Stimulated activated CD8-positive, alpha-beta memory T cell treated with anti-CD3 and anti-CD28 coated beads, Interleukin-7, amount 100 ng/mL, for 24 hours (primary cell): ENCODE data around the gene CFB.
"Not testable (repeated sequence)": the region's sequence is repeated elsewhere in the genome, so short reads cannot be mapped to it uniquely, and the experiment has no call there.

ENCODE experiments used
- DNase-seq: peaks from one replicate; pipeline ENCODE4 v3.0.0-alpha.2; 2020; ENCODE audit warnings: low read depth

CFB gene

DNA sequence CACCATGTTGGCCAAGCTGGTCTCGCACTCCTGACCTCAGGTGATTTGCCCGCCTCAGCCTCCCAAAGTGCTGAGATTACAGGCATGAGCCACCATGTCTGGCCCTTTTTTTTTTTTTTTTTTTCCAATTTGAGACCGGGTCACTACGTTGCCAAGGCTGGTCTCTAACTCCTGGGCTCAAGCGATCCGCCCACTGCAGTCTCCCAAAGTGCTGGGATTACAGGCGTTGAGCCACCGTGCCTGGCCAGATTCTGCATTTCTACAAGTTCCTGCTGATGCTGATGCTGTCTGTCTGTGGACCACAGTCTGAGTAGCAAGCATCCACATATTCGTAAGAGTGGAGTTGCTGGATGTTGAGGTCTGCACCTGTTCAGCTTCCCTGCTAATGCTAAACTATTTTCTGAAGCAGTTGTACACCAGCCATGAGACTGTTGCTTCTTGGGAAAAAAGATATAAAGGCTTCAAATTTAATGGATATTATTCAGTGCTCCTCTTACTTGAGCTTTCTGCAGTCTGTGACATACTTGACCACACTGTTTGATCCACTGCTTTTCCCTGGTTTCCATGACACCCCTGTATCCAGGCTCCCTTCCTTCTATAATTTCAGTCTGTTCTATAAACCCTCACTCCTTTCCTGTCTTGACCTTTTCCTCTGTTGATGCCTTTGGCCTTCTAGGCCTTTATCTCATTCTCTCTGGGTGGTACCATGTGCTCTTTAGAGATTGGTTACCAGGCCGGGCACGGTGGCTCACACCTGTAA, 33.9 kb upstream of the CFB start:
- DNase-seq, result no peak

DNA sequence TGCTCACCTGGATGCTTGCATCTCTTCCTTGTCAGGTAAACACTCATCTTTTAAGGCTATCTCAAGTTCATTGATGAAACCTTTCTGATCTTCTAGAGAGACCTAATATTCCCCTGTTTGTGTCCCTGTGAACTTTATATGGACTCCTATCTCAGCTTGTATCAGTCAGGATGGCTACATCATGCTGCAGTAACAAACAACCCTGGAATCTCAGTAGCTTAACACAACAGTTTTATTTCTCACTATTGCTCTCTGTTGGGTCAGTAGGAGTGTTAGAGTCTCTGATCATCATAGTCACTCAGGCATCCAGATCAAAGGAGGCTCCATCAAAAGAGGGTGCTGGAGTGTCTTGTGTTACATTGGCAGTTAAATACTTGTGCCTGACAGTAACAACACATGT, 30.5 kb upstream of the CFB start:
- DNase-seq, result no peak

DNA sequence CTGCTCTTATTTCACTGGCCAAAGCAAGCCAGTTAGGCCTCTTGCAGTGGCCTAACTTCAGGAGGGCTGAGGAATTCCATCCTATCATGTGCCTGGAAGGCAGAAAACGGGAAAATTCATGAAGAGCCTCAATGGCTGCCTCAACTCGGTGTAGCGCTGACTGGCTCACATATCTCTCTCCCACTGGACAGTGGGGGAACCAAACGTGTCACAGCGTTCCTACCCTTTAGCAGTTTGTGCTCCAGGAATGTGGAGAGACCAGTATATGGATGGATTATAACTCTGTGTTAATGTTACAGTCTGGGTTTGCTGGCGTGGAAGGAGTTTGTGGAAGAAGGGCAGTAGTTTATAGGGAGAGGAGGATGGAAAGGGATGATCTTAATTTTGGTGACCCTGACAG, 30.1 kb upstream of the CFB start:
- DNase-seq, result no peak

DNA sequence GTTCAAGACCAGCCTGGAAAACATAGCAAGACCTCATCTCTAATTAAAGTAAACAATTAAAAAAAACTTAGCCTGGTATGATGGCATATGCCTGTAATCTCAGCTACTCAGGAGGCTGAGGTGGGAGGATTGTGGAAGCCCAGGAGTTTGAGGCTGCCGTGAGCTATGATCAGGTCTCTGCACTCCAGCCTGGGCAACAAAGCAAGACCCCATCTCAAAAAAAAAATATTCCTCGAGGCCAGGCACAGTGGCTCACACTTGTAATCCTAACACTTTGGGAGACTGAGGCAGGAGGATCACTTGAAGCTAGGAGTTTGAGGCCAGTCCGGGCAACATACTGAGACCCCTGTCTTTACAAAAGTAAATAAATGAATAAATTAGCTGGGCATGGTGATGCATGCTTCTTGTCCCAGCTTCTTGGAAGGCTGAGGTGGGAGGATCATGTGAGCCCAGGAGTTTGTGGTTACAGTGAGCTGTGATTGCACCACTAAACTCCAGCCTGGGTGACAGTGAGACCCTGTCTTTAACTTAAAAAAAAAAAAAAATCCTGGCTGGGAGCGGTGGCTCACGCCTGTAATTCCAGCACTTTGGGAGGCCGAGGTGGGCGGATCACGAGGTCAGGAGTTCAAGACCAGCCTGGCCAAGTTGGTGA, 27.7 kb upstream of the CFB start:
- DNase-seq, result no peak

DNA sequence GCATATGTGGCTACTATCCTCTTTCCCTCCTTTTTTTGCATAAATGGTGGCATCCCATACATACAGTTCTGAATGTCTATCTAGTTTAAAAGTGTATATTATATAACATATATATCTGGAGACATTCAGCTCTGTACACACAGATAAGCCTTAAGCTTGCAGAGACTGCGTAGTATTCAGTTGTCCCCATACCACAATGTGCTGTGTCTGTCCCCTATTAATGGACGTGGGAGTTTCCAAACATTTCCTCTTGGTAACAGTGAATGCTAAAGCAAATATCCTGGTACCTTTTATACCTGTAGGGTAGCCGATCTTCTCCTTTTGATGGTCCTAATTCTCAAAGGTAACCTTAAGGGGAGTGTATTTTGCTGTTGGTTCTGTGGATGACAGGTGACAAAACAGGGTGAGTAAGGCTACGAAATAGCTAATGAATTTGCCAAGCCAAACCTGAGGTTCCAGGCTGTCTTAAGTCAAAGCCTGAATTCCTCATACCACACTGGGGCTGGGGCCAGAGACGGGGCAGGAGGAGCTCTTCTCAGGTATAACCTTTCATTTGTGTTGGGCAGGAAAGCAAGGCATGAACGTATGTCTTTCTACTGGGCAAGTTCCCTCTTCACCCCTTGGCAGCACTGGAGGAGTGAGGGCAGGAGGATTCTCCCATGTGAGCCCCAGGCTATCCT, 26.1 kb upstream of the CFB start:
- DNase-seq, result no peak

DNA sequence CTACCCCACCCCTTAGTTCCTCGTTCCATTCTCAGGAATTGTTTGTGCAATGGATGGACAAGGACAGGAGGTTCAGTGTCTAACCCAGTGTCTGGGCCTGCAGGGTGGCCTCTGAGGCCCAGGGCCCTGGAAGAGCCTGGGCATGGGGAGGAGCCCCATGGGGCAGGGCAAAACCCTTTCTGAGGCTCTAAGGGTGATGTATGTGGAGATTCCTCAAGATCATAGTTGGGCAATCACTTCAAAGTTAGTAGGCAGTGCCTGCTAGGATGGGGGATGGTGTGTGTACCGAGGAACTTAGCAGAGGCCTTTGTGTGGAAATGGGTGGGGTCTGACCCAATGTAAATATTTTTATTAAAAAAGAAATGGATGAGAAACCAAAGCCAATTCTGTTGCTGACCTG, 25.1 kb upstream of the CFB start:
- DNase-seq, result no peak

DNA sequence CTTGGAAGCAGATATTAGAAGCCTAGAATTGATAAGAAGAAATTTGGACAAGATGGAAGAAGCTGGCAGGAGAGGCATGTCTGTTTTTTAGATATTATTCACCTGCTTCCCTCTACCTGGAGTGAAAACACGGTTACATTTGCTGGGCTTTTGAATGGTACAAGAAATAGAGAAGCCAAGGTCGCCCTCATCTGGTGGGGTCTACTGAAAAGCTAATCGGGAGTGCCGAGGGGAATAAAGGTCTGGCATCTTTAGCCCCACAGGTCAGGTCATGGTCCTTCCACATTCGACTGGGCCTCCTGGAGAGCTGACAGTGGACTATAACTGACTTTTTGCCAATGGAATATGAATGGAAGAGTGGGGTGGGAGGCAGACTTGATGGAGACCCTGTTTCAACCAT, 23.0 kb upstream of the CFB start:
- DNase-seq, result no peak

DNA sequence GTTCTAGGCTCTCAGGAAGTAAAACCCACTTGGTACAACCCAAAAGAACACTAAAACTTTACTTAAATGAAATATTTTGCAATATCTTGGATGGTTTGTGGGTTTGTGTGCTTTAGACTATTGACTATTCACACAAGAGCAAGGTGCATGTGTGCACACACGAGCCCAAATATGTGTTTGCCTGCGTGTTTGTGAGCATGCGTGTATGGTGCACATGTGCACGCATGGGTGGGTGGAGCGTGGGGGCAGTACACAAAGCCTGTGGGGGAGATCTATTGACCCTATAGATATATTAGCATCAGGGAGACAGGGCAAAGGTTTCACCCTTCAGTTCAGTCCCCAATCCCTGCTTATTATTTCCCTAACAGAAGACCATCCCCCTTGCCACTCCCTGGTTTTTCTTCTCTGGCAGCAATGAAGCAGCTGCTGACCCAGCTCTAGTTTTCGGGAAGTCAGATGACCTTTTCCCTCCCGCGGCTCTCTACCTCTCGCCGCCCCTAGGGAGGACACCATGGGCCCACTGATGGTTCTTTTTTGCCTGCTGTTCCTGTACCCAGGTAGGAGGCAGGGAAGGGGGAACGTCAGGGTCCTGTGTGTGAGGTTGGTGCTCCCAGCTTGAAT, 18.5 kb upstream of the CFB start, which contains the start of gene C2:
TSS of gene C2 (plus strand) at position 476 of the 621 bp plus-strand sequence. CDS start at position 512, 36 bp downstream.
- no peak for DNase-seq

DNA sequence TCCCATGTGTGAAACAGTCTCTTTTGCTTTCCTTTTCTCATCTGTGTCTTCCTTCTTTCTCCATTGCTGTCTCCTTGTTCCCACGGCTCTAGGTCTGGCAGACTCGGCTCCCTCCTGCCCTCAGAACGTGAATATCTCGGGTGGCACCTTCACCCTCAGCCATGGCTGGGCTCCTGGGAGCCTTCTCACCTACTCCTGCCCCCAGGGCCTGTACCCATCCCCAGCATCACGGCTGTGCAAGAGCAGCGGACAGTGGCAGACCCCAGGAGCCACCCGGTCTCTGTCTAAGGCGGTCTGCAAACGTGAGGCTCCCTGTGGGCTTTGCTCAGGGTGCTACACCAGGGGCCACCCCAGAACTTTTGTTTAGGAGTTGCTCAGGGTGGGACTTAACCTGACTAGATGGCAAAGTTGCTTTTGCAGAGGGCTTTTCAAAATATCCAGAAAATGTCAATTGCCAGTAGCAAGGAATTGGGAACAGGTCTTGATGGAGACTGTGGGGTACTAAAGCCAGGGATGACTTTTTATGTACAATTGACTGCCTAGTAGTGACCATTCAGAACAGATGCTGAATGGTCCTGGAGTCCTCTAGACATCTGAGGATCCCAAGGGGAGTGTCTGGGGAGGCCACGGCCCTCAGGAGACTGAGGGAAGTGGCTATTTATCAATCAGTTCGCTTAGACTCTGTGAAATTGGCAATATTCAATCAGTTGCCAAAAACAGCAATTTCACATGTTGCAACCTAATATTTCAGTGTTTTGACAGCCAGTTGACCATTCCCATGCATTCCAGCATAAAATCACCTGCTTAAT, 17.8 kb upstream of the CFB start:
- DNase-seq, result no peak

DNA sequence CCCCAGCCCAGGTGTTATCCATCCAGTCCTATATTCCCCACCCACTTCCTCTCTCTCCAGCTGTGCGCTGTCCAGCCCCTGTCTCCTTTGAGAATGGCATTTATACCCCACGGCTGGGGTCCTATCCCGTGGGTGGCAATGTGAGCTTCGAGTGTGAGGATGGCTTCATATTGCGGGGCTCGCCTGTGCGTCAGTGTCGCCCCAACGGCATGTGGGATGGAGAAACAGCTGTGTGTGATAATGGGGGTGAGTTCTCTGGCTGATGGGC, 17.3 kb upstream of the CFB start:
- DNase-seq, result no peak

DNA sequence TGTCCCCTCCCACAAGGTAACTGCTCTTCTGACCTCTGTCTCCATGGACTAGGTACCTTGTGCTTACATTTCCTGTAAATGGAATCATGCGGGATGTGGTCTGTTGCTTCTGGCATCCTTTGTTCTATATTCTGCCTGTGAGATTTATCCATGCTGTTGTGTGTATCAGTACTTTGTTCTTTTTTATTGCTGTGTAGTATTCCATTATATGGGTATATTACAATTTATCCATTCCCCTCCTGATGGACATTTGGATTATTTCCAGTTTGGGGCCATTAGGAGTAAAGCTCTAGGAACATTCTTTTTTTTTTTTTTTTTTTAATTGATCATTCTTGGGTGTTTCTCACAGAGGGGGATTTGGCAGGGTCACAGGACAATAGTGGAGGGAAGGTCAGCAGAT, 14.9 kb upstream of the CFB start:
- DNase-seq, result no peak

DNA sequence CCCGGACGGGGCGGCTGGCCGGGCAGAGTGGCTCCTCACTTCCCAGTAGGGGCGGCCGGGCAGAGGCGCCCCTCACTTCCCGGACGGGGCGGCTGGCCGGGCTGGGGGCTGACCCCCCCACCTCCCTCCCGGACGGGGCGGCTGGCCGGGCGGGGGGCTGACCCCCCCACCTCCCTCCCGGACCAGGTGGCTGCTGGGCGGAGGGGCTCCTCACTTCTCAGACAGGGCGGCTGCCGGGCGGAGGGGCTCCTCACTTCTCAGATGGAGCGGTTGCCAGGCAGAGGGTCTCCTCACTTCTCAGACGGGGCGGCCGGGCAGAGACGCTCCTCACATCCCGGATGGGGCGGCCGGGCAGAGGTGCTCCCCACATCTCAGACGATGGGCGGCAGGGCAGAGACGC, 13.8 kb upstream of the CFB start:
- DNase-seq, result not testable (repeated sequence)

DNA sequence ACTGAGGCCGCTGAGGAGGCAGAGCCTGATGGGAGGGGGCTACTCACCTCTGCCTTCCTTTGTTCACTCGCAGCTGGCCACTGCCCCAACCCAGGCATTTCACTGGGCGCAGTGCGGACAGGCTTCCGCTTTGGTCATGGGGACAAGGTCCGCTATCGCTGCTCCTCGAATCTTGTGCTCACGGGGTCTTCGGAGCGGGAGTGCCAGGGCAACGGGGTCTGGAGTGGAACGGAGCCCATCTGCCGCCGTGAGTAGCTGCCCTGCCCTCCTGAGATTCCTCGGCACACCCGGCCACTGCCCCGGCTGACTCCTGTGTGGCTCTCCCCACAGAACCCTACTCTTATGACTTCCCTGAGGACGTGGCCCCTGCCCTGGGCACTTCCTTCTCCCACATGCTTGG, 12.4 kb upstream of the CFB start:
- DNase-seq, result no peak

DNA sequence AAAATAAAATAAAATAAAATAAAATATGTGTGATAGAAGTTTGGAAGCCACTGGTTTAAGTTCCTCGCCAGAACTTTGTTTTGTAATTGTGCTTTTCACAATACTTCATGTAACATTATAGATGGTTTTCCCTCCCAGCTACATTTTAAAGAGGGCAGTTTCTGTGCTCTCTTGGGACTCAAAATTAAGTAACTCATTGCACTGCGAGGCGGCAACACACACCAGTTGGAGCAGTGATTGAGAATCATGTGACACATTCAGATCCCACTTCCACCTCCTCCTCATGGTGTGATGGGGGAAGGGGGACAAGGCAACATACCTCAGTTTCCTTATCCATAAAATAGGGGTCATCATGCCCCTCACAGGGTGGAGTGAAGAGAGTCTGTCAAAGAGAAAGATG, 10.9 kb upstream of the CFB start:
- no peak for DNase-seq

DNA sequence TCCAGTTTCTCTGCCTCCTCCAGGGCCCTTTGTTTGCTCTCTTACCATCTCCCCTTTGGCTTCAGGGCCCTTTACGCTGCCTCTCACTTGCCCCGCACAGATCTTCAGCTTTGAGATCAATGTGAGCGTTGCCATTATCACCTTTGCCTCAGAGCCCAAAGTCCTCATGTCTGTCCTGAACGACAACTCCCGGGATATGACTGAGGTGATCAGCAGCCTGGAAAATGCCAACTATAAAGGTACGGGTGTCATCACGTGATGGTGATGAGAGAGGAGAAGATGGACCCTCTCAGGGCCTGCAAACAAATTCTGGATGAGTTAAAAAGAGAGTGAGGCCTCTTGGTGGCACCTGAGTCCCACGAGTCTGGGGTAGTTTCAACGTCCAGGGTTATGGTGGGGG, 10.1 kb upstream of the CFB start:
- DNase-seq, result no peak

DNA sequence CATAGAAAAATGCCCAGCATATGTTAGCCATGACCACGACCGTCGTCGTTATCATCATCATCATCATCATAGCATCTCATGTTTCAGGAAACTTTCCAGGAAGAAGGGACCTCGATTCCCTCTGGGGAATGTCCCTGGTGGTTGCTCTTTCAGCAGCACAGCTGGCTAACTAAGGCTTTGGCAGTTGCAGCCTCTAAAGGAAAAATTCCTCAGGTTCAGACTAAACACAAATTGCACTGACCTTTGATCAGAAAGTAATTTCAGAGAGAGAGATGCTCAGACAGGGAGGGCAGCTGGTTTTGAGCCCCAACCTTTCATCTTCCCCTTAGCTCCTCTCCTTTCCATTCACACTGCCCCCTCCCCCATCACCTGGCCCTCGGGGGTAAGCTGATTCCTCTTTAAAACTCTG, 5.6 kb upstream of the CFB start:
- no peak for DNase-seq

DNA sequence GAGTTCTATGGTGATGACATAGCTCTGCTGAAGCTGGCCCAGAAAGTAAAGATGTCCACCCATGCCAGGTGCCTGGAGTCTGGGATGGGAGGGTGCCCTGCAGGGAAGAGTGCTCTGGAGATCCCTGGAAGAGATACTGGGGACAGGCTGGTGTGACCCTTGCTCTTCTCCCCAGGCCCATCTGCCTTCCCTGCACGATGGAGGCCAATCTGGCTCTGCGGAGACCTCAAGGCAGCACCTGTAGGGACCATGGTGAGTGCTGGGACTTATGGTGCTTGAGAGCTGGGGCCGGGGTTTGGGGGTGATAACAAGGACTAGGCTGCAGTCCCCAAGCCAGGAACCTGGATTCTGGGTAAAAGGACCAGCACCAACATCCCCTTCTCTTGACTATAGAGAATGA, 2.2 kb upstream of the CFB start:
- DNase-seq, result no peak

DNA sequence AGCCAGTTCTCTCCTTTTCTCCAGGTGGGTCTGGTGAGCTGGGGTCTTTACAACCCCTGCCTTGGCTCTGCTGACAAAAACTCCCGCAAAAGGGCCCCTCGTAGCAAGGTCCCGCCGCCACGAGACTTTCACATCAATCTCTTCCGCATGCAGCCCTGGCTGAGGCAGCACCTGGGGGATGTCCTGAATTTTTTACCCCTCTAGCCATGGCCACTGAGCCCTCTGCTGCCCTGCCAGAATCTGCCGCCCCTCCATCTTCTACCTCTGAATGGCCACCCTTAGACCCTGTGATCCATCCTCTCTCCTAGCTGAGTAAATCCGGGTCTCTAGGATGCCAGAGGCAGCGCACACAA, 765 bp upstream of the CFB start:
- no peak for DNase-seq

DNA sequence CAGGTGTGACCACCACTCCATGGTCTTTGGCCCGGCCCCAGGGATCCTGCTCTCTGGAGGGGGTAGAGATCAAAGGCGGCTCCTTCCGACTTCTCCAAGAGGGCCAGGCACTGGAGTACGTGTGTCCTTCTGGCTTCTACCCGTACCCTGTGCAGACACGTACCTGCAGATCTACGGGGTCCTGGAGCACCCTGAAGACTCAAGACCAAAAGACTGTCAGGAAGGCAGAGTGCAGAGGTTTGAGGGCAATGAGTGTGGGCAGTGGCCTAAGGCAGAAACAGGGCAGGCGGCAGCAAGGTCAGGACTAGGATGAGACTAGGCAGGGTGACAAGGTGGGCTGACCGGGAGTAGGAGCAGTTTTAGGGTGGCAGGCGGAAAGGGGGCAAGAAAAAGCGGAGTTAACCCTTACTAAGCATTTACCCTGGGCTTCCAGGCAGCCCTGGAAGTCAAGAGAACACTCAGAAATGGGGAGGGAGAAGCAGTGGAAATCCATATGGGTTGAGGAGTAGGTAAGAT, 533 bp downstream of the CFB start:
- DNase-seq, result no peak

DNA sequence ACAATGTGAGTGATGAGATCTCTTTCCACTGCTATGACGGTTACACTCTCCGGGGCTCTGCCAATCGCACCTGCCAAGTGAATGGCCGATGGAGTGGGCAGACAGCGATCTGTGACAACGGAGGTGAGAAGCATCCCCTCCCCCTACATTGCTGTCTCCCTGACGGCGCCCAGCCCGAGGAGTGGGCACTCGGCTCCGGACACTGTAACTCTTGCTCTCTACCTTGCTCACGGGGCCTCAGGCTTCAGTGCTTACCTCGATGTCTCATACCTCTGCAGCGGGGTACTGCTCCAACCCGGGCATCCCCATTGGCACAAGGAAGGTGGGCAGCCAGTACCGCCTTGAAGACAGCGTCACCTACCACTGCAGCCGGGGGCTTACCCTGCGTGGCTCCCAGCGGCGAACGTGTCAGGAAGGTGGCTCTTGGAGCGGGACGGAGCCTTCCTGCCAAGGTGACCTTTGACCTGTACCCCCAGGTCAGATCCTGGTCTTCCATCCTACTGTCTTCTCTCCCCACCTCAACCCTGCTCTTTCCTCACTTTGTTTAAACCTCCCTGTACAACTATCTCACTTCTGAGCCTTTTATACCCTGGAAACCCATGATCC, 1.3 kb downstream of the CFB start:
- no peak for DNase-seq

DNA sequence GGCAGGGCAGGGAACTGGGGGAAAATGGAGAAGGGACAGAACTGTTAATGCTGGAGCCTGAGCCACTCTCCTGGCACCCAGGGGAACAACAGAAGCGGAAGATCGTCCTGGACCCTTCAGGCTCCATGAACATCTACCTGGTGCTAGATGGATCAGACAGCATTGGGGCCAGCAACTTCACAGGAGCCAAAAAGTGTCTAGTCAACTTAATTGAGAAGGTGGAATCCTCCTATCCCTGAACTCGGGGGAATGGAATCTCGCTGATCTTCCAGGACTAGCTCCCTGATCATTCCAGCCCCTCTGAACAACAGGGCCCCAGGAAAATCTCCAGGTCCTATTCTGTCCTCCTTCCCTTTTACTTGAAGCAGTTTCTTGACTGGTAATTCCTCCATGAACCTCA, 2.0 kb downstream of the CFB start:
- no peak for DNase-seq

DNA sequence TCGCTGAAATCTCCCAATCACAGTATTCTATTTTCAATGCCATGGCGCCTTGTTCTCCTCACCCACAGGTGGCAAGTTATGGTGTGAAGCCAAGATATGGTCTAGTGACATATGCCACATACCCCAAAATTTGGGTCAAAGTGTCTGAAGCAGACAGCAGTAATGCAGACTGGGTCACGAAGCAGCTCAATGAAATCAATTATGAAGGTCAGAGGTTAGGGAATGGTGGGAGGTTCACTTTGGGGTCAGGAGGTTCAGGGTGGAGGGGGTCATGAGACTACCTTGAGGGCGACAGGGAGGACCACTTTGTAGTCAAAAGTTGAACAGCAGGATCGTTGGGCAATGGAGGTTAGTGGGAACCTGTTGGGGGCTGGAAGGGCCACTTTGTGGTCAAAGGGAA, 2.4 kb downstream of the CFB start:
- DNase-seq, result no peak
